ENCODE measurements around the gene CCDC9.
A peak's percentile ranks its signal among the peaks of the same experiment; 100 is the strongest.
"Not testable (repeated sequence)": the region's sequence is repeated elsewhere in the genome, so short reads cannot be mapped to it uniquely, and the experiment has no call there.

CCDC9 gene

GRCh38 chr19:47300867-47301266, 44.5 kb downstream of the CCDC9 start:
- not testable (repeated sequence) for DNase-seq (ENCODE audit: low read depth in 3 of 3)

DNA sequence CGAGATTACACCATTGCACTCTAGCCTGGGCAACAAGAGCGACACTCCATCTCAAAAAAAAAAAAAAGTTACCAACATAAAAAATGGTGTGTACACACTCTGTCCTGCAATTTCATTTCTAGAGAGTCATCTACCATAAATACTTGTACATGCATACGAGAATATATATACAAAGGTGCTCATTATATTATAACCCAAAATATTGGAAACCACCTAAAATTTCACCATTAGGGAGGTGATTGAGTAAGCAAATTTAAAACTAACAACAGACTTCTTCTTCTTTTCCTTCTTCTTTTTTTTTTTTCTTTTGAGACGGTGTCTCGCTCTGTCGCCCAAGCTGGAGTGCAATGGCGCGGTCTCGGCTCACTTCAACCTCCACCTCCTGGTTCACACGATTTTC, 45.9 kb downstream of the CCDC9 start:
- DNase-seq (ENCODE audit: low read depth in 3 of 3) = no peak

DNA sequence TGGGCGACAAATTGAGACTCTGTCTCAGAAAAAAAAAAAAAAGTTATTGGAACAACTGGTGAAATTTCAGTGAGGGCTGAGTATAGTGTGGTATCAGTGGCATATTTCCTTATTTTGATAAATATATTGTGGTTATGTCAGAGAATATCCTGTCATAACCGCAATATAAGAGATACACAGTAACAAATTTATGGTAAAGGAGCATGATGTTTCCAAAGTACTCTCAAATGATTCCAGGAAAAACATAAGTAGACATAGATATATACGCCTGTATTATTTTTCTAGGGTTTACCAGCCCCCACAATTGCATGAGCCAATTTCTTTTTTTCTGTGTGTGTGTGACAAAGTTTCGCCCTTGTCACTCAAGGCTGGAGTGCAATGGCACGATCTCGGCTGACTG, 47.6 kb downstream of the CCDC9 start:
- DNase-seq (ENCODE audit: low read depth in 3 of 3) = no peak

DNA sequence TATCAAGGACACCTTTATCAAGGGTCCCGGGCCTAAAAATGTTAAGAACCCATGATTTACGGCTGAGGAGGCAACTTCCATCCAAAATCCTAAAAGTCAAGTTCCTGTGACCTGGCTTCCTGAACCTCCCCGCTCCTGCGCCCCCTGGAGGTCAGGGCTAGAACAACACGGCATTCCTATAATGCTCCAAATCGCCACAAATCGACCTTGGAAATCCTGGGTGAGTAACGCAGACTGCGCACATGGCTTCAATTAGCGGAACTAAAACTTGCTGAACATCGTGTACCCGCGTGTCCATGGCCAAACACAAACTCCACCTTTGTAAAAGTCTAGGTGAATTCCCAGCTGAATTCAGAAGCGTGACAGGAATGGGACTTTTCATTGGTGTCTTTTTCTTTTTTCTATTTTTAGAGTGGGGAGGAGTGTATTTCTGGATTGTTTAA, 49.0 kb downstream of the CCDC9 start:
- peak; percentile 29 to 57 (median 34) for DNase-seq (ENCODE audit: low read depth in 3 of 3)

DNA sequence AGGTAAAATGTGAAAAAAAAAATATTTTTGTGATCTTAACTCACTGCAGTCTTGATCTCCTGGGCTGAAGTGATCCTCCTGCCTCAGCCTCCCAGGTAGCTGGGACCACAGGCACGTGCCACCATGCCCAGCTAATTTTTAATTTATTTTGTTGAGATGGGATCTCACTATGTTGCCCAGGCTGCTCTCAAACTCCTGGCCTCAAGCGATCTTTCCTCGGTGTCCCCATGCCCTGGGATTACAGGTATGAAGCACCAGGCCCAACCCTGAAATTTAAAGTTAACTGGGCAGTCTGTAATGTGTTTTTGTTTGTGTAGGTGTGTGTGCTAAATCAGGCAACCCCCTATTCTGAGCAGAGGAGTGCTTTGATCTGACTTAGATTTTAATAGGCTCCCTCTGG, 50.0 kb downstream of the CCDC9 start:
- no peak for DNase-seq (ENCODE audit: low read depth in 3 of 3)

DNA sequence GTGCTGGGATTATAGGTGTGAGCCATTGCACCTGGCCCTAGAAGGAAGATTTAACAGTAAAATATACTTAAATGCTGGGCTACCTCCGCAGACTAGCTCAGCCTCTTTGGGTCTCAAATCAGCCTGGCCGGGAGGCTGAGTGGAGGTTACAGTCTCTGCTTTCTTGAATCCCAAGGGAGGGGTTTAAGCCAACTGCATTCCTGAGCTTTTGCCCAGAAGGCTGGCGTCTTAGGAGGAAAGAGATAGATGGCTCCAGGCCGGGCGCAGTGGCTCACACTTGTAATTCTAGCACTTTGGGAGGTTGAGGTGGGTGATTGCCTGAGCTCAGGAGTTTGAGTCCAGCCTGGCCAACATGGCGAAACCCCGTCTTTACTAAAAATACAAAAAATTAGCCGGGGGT, 52.7 kb downstream of the CCDC9 start:
- no peak for DNase-seq (ENCODE audit: low read depth in 3 of 3)

- DNase-seq (ENCODE audit: low read depth in 3 of 3) = no peak
Observed at GRCh38 chr19:47309608-47310007, 53.3 kb downstream of the CCDC9 start, which contains the start of gene C5AR1. C5AR1 (plus strand) TSS chr19:47309861; CDS start chr19:47309896, 35 bp downstream.

DNA sequence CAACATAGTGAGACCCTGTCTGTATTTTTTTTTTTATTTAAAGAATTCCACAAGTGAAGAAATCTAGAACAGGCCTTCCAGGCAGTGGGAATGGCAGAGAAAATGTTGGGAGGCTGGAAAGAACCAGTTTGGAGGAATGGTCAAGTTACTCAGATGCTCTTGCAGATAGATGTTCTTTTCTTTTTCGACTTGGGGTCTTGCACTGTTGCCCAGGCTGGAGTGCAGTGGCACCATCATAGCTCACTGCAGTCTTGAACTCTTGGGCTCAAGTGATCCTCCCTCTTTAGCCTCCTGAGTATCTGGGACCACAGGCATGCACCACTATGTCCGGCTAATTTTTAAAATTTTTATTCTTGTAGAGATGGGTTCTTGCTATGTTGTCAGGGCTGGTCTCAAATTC, 54.0 kb downstream of the CCDC9 start:
- no peak for DNase-seq (ENCODE audit: low read depth in 3 of 3)

DNA sequence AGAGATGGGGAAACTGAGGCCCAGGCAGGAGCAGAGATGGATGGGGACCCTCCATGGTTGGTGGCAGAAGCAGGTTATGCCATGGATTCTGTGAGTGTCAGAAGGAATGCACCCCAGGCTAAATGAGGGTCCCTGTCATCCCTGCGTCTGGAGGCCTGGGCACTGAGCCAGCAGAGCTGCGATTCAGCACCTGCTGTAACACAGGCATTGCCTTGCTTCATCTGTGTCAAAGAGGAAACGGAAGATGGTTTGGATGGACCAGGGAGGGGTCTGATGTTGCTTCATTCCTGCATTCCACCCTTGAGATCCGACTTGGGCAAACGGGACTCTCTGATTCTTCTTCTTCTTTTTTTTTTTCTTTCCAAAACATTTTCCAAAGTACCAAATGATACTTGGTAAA, 54.5 kb downstream of the CCDC9 start:
- DNase-seq (ENCODE audit: low read depth in 3 of 3) = no peak

GRCh38 chr19:47312366-47313006, 56.2 kb downstream of the CCDC9 start:
- DNase-seq (ENCODE audit: low read depth in 3 of 3) = no peak

DNA sequence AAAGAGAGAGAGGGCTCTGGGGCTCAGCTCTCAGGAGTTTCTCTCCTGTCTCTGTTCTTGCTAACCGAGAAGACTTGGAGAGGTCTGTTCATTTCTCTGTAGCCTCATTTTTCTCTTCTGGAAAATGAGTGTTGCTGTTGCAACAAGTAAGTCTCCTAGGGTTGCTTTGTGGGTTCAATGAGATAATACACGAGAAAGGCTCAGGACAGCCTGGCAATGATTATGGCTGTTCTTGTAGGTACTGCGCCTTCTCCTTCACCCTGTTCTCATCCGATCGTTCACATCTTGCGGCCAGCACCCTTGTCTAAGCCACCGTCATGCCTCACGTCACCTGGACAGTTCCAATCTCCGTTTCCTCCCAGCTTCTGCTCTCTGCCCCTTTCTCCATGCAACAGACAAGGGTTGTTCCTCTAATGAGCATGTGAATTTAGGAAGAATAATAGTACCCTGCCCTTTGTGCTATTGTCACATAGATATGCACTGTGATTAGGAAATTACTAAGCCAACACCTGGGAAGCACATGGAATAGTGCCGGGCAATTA, 57.5 kb downstream of the CCDC9 start:
- DNase-seq (ENCODE audit: low read depth in 3 of 3) = no peak

DNA sequence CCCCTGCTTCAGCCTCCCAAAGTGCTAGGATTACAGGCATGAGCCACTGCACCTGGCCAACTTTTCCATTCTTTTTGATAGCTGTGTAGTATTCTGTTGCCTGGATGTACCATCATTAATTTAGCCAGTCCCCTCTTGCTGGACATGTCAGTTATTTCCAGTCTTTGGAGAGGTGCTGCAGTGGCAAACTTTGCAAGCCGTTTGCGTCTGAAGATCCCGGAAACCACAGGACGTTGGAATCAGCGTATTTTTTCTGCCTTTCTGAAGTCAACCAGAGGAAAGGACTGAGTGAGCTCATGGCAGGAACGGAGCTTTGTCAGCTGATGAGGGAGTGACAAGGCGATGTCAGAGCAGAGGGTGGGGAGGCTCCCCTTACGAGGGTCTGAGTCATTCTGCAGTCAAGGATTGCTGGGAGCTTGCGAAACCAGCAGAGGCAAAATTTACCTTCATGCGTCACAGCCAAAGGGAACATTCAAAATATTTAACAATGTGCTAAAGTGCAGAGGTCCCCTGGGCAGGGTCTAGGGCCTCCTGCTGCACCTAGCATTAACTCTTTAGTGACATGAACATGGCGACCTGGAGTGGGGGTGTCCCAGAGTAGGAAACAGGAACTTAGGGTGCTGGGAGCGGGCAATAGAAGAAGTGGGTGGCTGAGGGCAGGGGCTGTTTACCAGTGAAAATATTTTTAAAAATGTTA, 58.9 kb downstream of the CCDC9 start:
- DNase-seq (ENCODE audit: low read depth in 3 of 3) = peak in 2 of 3 experiments; percentile 8 to 27

- DNase-seq (ENCODE audit: low read depth in 3 of 3) = no peak
Observed at GRCh38 chr19:47316513-47316912, 60.2 kb downstream of the CCDC9 start.

DNA sequence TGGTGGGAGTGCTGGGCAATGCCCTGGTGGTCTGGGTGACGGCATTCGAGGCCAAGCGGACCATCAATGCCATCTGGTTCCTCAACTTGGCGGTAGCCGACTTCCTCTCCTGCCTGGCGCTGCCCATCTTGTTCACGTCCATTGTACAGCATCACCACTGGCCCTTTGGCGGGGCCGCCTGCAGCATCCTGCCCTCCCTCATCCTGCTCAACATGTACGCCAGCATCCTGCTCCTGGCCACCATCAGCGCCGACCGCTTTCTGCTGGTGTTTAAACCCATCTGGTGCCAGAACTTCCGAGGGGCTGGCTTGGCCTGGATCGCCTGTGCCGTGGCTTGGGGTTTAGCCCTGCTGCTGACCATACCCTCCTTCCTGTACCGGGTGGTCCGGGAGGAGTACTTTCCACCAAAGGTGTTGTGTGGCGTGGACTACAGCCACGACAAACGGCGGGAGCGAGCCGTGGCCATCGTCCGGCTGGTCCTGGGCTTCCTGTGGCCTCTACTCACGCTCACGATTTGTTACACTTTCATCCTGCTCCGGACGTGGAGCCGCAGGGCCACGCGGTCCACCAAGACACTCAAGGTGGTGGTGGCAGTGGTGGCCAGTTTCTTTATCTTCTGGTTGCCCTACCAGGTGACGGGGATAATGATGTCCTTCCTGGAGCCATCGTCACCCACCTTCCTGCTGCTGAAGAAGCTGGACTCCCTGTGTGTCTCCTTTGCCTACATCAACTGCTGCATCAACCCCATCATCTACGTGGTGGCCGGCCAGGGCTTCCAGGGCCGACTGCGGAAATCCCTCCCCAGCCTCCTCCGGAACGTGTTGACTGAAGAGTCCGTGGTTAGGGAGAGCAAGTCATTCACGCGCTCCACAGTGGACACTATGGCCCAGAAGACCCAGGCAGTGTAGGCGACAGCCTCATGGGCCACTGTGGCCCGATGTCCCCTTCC, 63.9 kb downstream of the CCDC9 start:
- no peak for DNase-seq (ENCODE audit: low read depth in 3 of 3)
